Measurements from ENCODE around the gene ST8SIA6.
"Not testable (repeated sequence)": the region's sequence is repeated elsewhere in the genome, so short reads cannot be mapped to it uniquely, and the experiment has no call there.

The ST8SIA6 gene

DNA sequence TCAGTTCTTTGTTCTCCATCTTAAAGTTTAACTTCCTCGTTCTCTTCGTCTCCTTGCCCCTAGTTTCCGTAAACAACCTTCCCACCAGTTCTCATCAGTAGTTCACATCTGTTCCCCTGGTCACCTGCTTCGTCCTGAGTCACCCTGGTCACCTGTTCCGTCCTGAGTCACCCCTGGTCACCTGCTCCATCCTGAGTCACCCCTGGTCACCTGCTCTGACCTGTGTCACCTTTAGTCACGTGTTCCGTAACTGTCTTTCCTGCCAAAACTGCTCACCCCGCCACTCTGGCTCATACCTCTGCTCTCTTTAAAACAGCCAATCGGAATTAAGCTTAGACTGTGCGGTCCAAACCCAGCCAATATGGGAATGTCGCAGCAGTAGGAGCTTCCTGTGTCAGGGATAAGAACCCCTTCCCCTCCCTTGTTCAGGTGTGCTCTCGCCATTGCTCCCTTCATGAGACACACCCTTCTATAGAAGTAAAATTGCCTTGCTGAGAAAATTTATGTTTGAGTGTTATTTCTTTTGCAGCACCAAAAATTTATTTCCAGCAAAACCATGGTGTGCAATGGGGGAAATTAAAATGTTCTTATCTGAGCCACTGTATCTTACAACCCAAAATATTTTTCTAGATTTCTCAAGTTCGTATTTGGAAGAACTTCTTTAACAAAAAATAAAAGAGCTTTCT is 114.1 kb downstream of the ST8SIA6 start:
- no peak for DNase-seq

DNA sequence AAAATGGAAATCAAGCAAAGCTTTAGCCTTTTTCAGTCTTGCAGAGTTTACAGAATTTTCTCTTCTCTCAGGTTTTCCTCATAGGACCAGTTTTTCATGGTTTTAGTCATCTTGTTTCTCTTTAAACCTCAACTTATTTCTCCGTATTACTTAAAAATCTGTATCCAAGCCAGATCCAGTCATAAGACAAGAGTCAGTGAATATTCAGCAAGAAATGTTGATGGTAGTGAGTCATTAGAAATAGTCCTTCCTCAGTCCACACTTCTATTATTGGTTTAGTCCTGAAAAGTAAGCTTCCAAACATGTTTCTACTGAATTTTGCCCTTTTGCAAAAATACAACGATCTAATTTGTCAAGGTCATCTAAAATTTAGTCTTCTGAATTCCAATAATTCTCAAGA is 119.3 kb downstream of the ST8SIA6 start:
- DNase-seq = peak; percentile 86

DNA sequence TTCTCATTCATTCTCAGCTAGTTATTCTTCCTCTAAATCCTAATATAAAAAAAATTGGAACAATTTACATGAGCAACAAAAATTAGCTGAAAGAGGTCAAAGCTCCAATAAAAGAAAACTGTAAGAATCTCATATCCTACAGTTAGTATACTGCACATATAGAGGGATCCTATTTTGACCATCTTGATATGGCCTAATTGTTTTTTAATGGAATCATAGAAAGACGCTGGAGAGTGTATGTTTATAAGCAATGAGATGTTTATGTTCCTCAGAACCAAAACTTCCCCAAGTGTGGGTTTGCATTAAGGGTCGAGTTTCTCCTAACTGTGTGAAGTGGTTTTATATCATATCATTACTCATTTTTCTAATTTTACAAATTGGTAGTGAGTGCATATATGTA is 123.9 kb downstream of the ST8SIA6 start:
- no peak for DNase-seq

DNA sequence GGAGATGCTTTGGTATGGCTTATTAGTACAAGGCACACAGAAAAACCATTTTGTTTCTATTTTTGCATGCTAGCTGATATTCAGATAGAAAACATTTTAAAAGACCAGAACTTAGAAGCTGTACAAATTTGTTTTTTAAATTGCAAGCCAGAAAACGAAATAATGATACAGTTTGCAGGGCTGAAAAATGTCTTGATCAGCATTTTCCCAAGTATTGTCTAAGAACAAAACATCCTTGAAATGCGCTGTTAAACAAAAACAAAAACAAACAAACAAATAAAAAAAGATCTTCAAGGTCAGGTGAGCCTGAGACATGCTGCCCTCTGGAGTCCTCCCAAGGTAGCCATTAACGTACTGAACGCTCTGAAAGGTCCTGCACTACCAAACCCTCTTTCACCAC is 128.0 kb downstream of the ST8SIA6 start:
- no peak for DNase-seq

DNA sequence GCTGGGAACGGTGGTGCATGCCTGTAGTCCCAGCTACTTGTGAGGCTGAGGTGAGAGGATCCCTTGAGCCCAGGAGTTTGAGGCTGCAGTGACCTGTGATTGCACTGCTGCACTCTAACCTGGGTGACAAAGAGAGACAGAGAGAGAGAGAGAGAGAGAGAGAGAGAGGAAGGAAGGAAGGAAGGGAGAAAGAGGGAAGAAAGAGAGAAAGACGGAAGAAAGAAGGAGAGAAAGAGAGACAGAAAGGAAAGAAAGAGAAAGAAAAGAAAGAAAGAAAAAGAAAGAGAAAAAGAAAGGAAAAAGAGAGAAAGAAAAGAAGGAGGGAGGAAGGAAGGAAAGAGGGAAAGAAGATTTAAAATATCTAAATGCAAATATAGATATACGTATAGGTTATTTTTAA is 132.4 kb downstream of the ST8SIA6 start:
- not testable (repeated sequence) for DNase-seq

DNA sequence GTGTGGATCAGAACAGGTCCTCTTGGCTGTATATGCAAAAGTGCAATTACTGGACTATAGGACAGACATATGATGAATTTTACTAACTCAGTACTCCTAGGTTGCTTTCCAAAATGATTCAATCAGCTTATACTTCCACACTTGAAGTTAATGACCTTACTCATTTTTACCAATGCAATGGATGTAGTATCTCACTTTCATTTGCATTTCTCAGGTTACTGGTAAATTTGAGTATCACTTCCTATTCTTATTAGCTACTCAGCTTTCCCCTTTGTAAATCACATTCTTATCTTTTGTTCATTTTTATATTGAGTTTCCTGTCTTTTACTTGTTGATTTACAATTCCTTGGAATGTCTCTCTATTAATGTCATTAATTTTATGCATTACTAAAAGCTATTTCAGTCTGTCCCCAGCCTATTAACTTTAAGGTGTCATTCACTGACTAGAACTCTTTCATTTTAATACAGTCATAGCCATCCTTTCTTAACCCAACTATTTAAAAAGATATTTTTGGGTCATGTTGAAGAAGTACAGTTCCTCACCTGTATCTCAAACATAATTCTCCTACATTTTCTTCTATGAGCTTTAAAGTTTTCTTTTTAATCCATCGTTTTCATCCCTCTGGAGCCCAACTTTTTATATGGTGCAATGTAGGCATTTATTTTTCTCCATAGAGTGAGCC is 137.8 kb downstream of the ST8SIA6 start:
- DNase-seq = no peak

DNA sequence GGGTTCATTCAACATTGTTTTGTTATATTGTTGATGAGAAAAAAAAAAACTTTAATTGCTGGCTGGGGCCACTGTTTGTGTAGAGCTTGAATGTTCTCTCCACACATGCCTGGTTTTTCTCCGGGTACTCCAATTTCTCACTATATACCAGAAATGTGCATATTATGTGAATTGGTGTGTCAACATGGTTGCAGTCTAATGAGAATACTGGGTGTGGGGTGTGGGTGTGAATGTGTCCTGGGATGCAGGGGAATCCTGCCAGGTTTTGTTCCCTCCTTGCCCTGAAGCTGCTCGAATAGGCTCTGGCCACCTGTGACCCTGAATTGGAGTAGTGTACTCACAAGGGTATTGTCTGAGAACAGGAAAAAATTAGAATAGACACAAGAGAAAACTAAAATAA is 145.0 kb downstream of the ST8SIA6 start:
- DNase-seq = no peak

DNA sequence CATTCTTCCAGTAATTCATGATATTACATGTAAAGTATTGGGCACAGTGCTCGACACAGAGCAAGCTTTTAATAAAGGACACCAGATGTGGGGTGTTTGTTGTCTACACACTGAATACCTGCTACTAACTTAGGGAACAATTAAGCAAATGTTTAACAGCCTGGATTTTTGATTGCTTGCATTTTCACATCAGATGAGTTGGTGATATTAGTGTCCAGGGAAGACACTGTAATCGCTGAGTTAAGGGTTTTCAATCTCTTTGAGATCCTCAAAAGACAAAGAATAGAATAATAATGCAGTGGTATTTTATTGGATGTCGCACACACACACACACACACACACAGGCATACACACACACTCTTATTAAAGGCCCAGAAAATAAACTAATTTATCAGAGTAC is 147.3 kb downstream of the ST8SIA6 start:
- no peak for DNase-seq

DNA sequence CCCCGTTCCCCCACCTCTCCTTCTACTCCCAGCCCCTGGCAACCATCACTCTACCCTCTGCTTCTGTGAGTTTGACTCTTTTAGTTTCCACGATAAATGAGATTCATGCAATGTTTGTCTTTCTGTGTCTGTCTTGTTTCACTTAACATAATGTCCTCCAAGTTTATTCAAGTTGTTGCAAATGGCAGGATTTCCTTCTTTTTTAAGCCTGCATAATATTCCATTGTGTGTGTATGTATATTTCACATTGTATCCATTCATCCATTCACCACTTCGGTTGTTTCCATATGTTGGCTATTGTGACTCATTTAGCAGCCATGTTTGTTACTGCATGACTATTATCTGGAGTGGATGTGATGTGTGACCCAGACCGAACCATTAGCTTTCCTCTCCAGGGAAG is 162.0 kb downstream of the ST8SIA6 start:
- no peak for DNase-seq

DNA sequence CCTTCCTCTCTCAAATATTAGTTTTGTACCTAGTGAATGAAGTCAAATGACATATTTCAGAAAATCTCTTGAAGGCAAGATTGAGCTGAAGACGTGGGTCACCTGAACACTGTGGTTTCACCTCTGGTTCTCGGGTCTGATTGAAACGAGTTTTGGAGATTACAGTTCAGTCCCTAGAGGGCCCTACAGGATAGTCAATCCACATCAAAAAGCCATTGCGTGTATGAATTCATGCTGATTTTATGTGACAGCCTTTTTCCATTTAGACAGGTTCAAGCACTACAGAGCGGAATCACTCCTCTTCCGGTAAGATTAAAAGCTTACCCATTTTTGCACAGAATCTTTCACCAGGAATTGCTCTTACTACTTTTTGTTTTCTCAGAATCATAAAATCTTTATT is 164.2 kb downstream of the ST8SIA6 start:
- DNase-seq = peak; percentile 39

DNA sequence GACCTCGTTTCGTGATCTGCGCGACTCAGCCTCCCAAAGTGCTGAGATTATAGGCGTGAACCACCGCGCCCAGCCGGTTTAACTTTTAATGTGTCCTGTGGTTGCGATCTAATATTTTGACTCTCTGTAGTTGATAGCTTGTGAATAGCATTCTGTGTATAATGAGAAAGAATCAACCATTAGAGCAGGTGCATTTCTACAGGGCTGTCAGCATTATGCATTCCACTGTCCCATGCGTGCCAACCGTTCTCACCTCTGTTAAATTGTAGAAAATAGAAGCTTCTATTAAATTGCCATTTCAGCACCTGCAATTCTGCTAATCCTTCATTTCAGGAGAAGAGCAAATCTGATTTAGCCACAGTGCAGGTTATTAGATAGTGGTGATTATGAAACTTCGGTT is 164.6 kb downstream of the ST8SIA6 start:
- no peak for DNase-seq

DNA sequence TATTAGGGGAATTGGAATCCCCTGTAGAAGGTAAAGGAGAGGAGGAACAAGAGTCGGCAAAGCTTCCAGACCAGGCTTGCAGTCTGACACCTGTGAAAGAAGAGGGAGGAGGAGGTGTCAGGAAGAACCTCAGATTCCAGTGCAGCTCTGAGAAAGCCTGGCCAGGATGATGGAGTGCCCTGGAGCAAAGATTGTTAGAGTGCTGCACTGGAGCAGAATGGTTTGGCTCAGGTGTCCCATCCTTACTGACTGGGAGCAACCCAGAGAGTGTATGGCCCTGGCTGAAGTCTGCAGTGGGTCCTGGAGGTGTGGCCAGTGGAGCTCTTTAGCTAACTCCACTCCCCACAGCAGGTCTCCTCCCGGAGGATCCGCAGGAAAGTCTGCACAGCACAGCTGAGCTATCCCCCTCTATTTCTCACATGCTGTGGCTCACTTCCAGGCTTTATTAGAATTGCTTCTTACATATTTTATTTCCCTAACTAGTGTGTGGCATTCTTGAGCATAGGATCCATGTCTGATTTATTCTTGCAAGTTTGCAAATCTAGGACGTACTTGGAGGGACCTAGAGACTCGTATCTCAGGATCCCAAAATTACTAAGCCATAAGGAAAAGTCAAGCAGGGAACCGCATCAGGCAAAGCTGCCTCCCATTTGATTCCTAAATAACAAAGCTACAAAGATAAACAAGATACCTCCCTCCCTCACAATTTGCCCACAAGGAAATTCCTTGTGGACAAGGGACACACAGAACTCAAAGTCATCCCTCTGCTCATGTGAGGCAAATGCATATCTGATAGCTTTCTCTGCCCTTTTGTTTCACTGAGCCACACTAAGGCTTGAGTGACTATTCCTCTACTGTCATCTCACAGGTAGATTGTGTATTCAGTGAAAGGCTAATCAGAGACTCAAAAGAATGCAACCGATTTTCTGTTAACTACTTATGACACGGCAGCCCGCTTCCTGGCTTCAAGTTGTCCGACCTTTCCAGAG is 167.5 kb downstream of the ST8SIA6 start:
- no peak for DNase-seq

DNA sequence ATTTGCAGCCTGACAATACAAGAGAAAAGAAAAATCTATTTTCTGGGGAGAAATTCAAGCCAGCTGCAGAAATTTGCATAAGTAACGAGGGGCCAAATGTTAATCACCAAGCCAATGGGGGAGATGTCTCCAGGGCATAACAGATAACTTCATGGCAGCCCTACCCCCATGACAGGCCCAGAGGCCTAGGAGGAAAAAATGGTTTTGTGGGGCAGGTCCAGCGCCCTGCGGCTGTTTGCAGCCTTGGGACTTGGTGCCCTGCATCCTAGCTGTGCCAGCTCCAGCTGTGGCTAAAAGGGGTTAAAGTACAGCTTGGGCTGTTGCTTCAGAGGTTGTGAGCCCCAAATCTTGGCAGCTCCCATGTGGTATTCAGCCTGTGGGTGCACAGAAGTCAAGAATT is 172.1 kb downstream of the ST8SIA6 start:
- DNase-seq = no peak

DNA sequence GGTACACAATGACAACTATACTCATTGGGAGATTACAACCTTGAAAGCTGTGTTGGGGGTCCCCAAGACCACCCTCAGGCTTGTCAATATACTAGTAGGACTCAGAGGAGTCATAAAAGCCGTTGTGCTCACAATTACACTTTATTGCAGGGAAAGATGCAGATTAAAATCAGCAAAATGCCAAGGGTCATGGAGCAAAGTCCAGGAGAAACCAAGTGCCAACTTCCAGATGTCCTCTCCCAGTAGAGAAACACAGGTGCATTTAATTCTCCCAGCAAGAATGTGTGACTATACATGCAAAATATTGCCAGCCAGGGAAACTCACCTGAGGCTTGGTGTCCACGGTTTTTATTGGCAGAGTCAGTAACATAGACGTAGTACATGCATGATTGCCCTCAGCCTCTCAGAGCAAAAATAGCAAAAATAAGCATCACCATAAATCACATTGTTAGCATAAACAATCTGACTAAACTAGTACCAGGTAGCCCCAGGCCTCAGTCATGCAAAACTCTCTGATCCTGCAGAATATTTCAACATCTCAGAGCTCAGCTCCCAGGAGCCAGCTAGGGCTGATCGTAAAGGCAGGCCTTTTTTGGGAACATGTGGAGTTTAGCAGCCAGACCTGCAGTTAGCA is 175.7 kb downstream of the ST8SIA6 start:
- no peak for DNase-seq

DNA sequence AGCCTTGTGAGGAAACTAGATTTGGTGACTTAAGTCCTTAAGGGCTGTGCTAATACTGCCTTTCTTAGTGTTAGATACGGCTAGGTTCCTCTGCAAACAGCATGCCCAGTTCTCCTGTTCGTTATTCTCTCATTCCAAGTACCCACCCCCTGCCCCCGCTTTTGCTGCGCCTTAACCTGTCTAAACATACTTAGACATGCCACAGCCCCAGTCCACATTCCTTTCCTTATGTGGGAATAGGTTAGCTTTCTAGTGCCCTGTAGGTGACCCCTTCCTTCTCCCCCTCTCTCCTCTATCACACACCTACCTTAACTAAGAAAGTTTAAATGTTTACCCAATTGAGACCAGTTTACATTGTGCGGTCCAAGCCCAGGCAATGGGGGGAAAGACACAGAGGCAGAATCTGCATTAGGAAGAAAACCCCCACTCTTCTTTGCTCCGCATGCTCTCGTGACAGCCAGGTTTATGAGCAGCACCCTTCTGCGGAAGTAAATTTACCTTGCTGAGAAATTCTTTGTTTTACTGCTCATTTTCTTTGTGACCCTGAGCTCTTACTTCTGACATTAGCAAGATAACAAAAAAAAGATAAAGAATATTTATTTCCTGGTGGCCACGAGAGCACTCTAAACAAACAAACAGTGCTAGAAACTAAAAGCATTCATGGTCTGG is 177.5 kb downstream of the ST8SIA6 start:
- no peak for DNase-seq

DNA sequence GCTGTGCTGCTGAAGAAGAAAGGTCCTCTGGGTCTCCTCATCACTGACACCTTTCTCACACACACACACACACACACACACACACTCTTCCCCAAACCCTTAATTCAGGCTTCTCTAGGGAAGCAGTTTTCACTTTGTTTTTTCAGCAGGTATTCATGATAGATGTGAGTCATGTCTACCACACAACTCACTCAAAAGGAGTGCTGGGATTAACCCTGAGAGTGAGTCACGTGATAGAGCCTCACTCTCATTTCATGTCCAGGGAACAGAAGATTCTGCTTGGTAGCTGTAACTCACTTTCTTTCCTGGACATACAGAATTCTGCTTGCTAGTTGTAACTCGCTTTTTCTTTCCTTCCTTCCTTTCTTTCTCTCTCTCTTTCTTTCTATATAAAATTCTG is 181.0 kb downstream of the ST8SIA6 start:
- DNase-seq = peak; percentile 60

DNA sequence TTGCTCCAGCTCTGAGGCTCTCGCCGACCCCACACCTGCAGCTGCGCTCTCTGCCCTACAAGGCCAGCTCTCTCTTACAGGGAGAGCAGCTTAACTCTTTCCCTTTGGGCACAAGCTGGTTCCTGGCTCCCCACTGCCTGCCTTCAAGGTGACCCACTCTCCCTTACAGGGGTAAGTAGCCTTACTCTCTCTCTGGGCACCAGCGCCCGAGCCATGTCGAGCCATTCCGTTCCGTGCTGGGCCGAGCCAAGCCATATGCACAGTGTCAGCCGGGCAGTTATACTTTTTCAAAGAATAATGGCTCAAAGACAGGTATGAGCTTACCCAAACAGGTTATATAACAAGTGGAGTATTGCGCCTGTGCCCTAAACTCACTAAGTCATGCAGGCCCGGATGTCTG is 181.7 kb downstream of the ST8SIA6 start:
- DNase-seq = no peak
